HG03064 (cell line): Measurements from ENCODE around the gene RIPOR2.

Source experiments
- ATAC-seq: cut with Tn5 transposase; IDR thresholded peaks from one replicate; pipeline ENCODE4 v1.9.1; 2021; ENCODE audit warnings: low read depth; ENCODE audit not compliant: unreplicated experiment

The RIPOR2 gene

DNA sequence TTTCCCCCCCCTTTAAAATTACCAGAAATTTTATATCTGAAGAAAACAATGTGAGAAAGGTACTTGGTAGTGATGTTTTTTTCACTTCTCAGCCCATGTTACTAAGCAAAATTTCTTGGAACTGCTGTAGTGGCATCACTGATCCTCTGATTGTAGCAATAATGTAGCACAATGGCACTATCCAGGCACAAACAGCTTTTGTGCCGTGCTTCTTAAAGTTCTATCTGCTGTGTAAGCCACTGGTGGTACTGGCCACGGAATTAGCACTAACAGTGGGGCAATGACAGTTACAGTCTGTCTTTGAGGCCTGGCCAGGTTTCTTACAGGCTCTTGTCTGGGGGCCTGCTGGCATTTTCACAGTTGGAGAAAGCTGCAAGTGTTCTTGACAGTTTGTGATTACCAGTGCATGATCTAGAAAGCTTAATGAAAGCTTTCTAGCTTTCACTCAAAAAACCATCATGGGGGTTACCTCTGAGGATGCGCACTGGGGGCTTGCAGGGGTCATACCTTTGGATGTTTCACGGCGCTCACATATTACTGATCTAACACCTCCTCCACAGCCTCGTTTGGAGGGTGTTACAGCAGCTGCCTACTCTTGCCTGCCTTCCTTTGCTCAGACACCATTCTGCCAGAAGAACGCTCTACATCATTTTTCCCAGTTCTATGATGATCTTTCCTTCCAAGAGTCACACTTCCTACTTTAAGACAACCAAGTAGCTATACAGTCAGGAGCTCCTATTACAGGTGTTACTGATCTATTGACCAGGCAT, 78.7 kb downstream of the RIPOR2 start:
- no peak for ATAC-seq

GRCh38 chr6:24856246-24856599, 79.5 kb downstream of the RIPOR2 start:
- ATAC-seq = no peak

DNA sequence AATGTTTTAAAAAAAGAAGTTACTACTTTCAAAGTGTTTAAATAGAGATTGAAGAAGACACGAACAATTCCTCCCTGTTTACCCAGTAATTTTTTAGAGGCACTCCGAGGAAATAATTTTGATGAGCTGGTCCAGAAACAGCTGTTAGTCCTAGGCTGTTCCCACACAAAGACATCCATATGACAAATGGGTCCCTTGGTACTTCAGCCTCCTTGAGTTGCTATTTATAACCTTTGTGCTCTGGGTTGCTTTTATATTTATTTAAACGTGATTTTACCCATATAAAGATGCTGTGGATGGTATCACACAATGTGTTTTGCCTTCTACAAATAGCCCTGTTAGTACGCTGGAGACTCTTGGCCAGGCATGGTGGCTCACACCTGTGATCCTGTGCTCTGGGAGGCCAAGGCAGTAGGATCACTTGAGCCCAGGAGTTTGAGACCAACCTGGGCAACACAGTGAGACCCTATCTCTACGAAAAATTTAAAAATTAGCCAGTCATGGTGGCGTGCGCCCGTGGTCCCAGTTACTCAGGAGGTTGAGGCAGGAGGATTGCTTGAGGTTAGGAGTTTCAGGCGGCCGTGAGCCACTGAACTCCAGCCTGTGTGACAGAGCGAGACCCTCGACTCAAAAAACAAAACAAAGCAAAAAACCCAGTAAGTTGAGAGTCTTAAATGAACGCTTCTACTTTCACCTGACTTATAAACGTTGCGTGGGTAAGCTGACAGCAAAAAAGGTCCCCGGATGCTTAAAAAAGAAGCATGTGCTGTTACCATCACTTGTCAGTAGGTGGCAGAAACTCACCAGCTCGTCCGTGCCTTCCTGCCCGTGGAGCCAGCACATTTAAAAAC, 80.1 kb downstream of the RIPOR2 start:
- ATAC-seq = no peak

DNA sequence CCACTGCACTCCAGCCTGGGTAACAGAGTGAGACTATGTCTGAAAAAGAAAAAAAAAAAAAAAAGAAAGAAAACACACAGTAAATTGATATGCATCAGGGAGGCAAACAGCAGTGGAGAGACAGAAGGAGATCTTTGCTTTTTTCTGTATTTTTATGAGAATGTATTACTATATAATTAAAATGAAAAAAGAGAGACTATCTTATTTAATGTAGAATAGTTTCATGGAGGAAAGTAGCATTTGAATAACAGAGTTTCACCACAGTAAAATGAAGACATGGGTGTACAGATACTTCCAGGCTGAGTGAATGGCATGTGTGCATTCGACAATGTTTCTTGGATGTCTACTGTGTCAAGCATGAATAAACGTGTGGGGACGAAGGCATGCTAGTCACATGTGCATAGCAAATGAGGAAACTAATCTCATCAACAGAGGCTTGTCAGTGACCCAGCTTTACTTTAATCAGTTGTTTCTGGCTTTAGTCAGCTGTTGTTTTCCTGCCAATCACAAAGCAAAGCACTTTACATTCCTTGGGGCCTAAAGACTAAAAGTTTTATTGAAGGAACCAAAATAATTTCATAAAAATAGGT, 81.6 kb downstream of the RIPOR2 start:
- no peak for ATAC-seq

GRCh38 chr6:24851086-24851485, 84.7 kb downstream of the RIPOR2 start:
- ATAC-seq = no peak

DNA sequence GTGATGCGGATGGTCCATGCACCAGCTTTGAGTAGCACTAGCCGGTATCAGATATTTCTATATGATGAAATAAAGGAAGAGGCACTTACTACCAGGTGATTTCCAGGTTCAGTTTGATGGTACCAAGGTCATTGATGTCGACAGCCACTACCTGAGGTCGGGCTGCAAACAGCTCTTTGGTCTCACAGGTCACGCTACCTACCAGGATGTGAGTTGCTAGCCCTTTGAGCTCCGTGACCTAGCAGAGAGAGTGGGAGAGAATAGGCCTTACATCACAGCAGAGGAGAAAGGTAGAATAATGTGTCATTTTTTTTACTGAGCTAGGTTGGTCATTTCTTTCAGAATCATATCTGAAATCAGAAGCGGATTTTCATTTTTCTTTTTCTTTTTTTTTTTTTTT, 86.0 kb downstream of the RIPOR2 start:
- no peak for ATAC-seq

- ATAC-seq = no peak
These were observed 87.3 kb downstream of the RIPOR2 start for GRCh38 chr6:24848461-24848860.

GRCh38 chr6:24847402-24847801, 88.4 kb downstream of the RIPOR2 start:
- ATAC-seq = no peak

GRCh38 chr6:24845578-24845977, 90.2 kb downstream of the RIPOR2 start:
- ATAC-seq = no peak

GRCh38 chr6:24844903-24845302, 90.9 kb downstream of the RIPOR2 start:
- ATAC-seq = no peak

- no peak for ATAC-seq
These were observed 91.7 kb downstream of the RIPOR2 start for GRCh38 chr6:24844061-24844460.

DNA sequence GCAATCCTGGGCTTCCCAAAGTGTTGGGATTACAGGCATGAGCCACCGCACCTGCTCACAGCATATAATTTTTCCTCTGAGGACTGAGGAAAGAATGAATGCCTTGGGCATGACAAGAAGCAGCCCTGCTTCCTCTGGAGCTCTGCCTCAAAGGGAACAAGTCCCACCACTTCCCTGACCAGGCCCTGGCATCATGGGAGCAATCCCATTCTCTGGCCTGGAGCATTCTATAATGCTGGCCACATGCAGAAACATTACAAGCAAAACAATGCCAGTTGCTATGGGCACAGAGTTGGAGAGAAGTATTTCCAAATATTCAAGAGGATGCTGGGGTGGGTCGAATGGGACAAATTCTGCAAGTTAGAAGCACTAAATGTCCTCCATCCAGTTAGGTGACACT, 95.6 kb downstream of the RIPOR2 start:
- no peak for ATAC-seq

DNA sequence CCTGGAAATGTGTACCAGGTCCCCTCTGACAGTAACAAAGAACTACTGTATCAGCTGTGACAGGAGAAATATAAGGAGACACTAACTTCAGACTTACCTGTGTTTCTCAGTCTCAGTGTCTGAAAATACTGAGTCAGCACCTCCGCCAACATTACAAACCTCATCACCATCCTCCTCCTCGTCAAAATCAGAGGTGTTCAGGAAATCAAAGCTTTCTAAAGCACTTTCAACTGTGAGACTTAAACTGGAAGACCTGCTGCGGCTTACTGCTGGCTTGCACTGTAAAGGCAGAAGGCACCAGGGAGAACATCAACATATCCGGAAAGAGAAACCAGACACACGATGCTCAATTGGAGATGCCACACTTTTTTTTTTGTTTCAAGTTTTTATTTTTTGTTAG, 96.8 kb downstream of the RIPOR2 start:
- ATAC-seq = no peak

DNA sequence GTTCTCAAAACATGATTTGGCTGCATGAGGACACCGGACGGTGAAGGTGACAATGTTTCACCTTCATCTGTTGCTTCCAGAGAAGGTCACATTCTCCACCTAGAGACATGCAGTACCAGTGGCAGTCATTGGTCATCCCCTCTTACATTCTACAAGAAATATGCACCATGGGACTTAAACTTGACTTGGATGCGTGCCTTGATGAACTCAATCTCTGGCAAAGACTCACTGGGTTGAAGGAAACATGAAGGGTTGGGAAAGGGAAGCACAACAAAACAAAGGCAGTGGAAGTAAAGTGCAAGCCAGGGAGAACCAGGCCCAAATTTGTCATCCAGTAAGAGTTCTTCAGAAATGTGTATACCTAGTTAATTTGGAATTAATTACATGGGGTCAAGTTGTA, 97.7 kb downstream of the RIPOR2 start:
- ATAC-seq = no peak

DNA sequence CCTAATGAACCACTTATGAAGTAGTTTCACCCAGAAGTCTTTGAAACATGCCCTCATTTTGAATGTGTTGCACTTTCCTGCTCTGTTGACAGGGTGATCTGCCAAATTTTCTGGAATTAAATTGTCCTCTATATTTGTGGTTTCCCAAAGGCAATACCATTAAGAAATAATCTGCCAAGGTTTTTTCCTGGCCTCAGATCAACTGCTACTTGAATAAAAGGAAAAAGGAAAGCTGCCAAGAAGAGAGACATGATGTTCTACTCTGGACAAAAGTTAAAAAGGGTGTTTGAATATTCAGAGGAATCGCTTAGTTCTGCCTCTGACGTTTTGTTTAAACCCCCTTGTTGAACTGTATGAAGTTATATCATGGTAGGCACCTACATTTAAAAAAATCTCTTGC, 99.7 kb downstream of the RIPOR2 start:
- no peak for ATAC-seq

GRCh38 chr6:24833711-24834386, 101.9 kb downstream of the RIPOR2 start:
- ATAC-seq = no peak

- ATAC-seq = no peak
These were observed 103.0 kb downstream of the RIPOR2 start for GRCh38 chr6:24832794-24833193.

- no peak for ATAC-seq
These were observed 103.7 kb downstream of the RIPOR2 start for GRCh38 chr6:24831771-24832716.

GRCh38 chr6:24829657-24830056, 106.1 kb downstream of the RIPOR2 start:
- ATAC-seq = no peak

GRCh38 chr6:24827970-24828369, 107.8 kb downstream of the RIPOR2 start:
- no peak for ATAC-seq
